Endothelial cell of hepatic sinusoid (primary cell): ENCODE results near the gene FXYD1.

Source experiments
- in situ Hi-C: cut with HindIII; loops from 2 replicates; pipeline ENCODE4 v1.10.0; 2017; ENCODE audit warnings: low sequenced_read_pairs

Gene FXYD1

DNA sequence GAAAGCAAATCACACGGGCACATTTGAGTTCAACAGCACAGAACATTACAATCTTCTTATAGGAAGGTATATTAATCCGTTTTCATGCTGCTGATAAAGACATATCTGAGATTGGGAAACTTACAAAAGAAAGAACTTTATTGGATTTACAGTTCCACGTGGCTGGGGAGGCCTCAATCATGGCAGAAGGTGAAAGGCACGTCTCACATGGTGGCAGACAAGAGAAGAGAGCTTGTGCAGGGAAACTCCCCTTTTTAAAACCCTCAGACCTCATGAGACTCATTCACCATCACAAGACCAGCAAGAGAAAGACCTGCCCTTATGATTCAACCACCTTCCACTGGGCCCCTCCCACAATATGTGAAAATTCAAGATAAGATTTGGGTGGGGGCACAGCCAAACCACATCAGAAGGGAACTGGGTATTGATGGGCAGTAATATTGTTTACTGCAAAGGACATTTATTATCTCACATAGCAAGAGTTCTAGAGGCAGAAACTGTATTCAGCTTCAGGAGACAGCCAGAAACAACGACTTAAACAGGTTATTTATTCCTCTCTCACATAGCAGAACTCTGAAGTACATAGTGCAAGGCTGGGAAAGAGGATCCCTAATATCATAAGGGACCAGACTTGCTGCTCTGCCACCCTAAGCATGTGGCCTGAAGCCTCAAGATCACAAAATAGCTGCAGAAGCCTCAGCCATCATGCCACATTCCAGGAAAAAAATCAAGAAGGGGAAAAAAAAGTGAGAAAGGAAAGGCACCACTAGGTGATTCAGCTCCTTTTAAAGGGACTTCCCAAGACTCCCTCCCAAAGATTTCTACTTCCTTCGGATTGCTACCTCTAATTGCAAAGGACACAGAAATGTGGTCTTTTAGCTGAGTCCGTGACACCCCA lies 39.0 kb downstream of the FXYD1 start:
- in situ Hi-C loops: no loop called here

DNA sequence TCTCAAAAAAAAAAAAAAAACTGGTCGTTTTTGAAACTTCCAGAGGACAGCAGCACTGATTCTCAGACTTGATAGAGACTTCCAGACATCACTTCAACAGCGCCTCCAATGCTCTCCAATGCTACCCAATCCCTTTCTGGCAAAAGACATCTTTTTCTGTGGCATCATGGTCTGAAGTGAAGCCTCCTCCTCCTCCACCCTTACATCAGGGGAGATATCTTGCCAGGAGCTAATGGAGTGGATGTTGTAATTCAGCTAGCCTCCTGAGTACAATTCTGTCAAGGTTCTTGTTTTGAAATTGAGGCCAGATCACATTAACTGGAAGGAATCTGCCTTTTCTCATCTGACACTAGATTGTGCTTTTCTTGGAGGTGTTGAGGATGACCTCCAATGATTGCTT lies 40.1 kb downstream of the FXYD1 start:
- in situ Hi-C loops: no loop called here

DNA sequence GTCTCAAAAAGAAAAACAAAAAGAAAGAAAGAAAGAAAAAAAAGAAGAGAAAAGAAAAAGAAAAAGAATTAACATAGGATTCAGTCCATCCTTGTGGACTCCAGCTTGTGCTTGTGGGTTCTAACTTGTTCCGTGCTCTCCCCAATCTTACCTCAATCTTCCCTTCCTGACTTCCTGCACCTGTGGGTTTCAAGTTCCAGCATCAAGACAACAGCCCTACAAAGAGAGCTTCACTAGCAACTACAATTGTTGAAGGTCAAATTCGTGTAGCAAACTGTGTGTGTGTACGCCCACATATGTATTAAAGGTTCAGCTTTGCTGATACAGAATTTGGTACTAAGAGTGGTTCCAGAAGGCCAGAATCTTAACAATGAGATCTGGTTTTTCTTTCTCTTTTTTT lies 41.2 kb downstream of the FXYD1 start:
- in situ Hi-C loops: loop anchor here (5.0 kb wide), 1 partner anchor 42 kb away; no protein-coding TSS in a partner anchor

DNA sequence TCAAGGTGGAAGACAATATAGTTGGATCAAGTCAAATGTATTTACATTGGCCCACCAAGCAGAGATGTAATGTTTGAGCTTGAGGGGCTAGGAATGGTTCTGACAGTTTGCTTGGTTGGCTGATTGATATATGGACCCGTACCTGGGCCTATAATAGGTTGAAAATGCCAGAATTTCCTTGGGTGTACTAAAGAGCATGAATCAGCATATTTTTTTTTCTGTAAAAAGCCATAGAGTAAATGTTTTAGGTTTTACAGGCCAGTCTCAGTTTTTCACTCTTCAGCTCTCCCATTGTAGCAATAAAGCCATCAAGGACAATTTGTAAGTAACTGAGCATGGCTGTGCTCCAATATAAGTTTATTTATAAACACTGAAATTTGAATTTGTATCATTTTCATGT lies 42.8 kb downstream of the FXYD1 start:
- in situ Hi-C loops: loop anchor here (5.0 kb wide), 1 partner anchor 41 kb away; no protein-coding TSS in a partner anchor

DNA sequence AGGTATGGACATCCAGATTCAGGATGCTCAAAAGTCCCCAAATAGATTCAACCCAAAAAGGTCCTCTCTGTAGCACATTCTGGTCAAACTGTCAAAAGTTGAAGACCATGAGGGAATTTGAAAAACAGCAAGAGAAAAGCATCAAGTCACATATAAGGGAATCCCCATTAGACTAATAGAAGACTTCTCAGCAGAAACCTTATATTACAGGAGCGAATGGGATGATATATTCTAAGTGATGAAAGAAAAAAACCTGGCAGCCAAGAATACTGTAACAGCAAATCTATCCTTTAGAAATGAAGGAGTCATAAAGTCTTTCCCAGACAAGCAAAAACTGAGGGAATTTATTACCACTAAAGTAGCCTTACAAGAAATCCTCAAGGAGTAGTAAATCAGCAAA lies 45.6 kb downstream of the FXYD1 start:
- in situ Hi-C loops: loop anchor here (5.0 kb wide), 1 partner anchor 38 kb away; no protein-coding TSS in a partner anchor

DNA sequence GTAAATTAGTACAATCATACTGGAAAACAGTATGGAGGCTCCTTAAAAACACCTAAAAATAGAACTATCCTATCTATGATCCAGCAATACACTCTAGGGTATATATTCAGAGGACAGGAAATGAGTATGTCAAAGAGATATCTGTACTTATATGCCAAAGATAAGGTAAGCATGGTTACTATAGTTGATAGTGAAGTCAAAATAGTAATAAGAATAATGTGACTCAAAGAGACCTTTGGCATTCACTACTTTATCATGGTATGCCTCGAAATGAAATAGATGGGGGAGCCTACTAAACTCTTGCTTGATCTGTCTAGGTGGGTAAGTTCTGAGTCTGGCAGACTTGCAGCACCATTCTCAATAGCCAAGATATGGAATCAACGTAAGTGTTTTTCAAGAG lies 46.3 kb downstream of the FXYD1 start:
- in situ Hi-C loops: loop anchor here (5.0 kb wide), 1 partner anchor 37 kb away; no protein-coding TSS in a partner anchor
